Neural crest cell (in vitro differentiated cells): ENCODE data around the gene YIPF5. TPM values are rescaled to one million over a fixed set of nuclear protein-coding genes. Genes with fewer than 3 reads are reported as not detected.

Experiments
- DNase-seq: peaks from one replicate; pipeline ENCODE4 v3.0.0; 2021; ENCODE audit warnings: low read depth, mixed read lengths, low spot score
- H3K27ac Mint-ChIP-seq: one replicate; pipeline ENCODE4 v1.8.0; 2021; ENCODE audit warnings: mild to moderate bottlenecking, mixed read lengths; ENCODE audit not compliant: unreplicated experiment
- H3K27me3 Mint-ChIP-seq: 2 replicates; pipeline ENCODE4 v1.8.0; 2021; ENCODE audit warnings: low read depth, mild to moderate bottlenecking, mixed read lengths
- H3K36me3 Mint-ChIP-seq: 2 replicates; pipeline ENCODE4 v1.8.0; 2021; ENCODE audit warnings: low read depth, mild to moderate bottlenecking, mixed read lengths
- H3K4me1 Mint-ChIP-seq: 2 replicates; pipeline ENCODE4 v1.8.0; 2021; ENCODE audit warnings: mixed read lengths
- H3K4me3 Mint-ChIP-seq: one replicate; pipeline ENCODE4 v1.8.0; 2021; ENCODE audit warnings: mild to moderate bottlenecking, mixed read lengths
- H3K9me3 Mint-ChIP-seq: 2 replicates; pipeline ENCODE4 v1.8.0; 2021; ENCODE audit warnings: mixed read lengths
- total RNA-seq: library from RNA; stranded (reverse); gene quantifications from 2 replicates; pipeline ENCODE4 v1.2.1, GENCODE V29; 2021
- TF ChIP-seq, protein P1 (sequence below): fragments of 200-600 bp; sonication (generic); conservative IDR thresholded peaks from 2 replicates; pipeline ENCODE4 v1.5.0; 2021; ENCODE audit warnings: antibody characterized with exemption, mild to moderate bottlenecking

Gene YIPF5
- total RNA-seq, 1 donor from 2014 or later = 40.5 TPM

- TF ChIP-seq, protein P1, sequence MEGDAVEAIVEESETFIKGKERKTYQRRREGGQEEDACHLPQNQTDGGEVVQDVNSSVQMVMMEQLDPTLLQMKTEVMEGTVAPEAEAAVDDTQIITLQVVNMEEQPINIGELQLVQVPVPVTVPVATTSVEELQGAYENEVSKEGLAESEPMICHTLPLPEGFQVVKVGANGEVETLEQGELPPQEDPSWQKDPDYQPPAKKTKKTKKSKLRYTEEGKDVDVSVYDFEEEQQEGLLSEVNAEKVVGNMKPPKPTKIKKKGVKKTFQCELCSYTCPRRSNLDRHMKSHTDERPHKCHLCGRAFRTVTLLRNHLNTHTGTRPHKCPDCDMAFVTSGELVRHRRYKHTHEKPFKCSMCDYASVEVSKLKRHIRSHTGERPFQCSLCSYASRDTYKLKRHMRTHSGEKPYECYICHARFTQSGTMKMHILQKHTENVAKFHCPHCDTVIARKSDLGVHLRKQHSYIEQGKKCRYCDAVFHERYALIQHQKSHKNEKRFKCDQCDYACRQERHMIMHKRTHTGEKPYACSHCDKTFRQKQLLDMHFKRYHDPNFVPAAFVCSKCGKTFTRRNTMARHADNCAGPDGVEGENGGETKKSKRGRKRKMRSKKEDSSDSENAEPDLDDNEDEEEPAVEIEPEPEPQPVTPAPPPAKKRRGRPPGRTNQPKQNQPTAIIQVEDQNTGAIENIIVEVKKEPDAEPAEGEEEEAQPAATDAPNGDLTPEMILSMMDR = no peak
- Mint-ChIP-seq H3K27me3 (no peaks in the 10 kb centered on the region), H3K4me1 (no peaks in the 10 kb centered on the region), H3K9me3 (no peaks in the 10 kb centered on the region), H3K27ac (no peak overlapping the region), H3K4me3 (no peak overlapping the region), H3K36me3 (no peaks in the 10 kb centered on the region)
- no peak for DNase-seq
Measured at GRCh38 chr5:144134194-144134826, 36.1 kb downstream of the YIPF5 start.

- no peak overlapping the region for H3K4me3 Mint-ChIP-seq
- no peaks in the 10 kb centered on the region for H3K27me3 Mint-ChIP-seq
- TF ChIP-seq, protein P1 = no peak
- no peaks in the 10 kb centered on the region for H3K4me1 Mint-ChIP-seq
- no peaks in the 10 kb centered on the region for H3K9me3 Mint-ChIP-seq
- H3K27ac Mint-ChIP-seq = no peak overlapping the region
- H3K36me3 Mint-ChIP-seq = no peaks in the 10 kb centered on the region
- DNase-seq = no peak
Measured at GRCh38 chr5:144133050-144133633, 37.3 kb downstream of the YIPF5 start.

GRCh38 chr5:144131261-144131660, 39.2 kb downstream of the YIPF5 start:
- Mint-ChIP-seq H3K36me3 (no peaks in the 10 kb centered on the region), H3K27ac (no peak overlapping the region), H3K27me3 (no peaks in the 10 kb centered on the region), H3K9me3 (no peaks in the 10 kb centered on the region), H3K4me3 (no peak overlapping the region), H3K4me1 (no peaks in the 10 kb centered on the region)
- no peak for DNase-seq
- TF ChIP-seq, protein P1 = no peak

DNA sequence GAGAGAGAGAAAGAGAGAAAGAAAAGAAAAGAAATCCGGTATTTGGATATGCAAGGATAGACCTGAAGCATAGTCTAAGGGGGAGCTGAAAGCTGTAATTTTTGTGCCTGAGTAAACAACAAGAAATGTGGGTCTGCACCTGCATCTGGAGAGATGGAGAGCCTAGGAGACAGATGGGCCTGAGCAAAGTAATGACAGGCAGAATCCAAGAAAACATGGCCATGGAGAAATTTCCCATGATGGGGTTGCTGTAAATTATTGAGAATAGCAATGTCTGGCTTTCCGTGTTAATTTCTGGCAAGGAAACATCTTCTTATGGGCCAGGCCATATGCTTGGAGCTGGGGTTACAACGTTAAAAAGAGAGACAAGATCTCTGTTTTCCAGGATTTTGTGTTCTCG, 40.2 kb downstream of the YIPF5 start:
- no peak for DNase-seq
- no peak overlapping the region for H3K4me3 Mint-ChIP-seq
- TF ChIP-seq, protein P1 = no peak
- no peaks in the 10 kb centered on the region for H3K36me3 Mint-ChIP-seq
- no peaks in the 10 kb centered on the region for H3K4me1 Mint-ChIP-seq
- no peaks in the 10 kb centered on the region for H3K27me3 Mint-ChIP-seq
- no peaks in the 10 kb centered on the region for H3K9me3 Mint-ChIP-seq
- no peak overlapping the region for H3K27ac Mint-ChIP-seq

DNA sequence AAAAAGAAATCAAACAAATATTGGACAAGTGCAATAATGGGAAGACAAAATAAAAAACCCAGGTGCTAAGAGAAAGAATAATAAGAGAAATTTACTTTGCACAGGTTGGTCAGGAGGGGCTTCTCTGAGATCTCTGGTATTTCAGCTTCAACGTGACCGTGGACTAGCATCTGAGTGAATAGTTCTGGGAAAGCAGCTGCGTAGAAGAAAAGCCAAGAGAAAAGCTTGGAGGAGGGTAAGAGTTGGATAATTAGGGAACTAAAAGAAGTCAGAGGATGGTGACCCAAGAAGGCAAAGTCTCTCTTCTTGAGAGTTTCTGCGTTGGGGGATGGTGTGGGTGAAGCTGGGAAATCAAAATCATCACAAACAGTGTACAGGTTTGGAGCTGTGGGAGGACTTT, 41.6 kb downstream of the YIPF5 start:
- Mint-ChIP-seq H3K4me1 (no peaks in the 10 kb centered on the region), H3K9me3 (no peaks in the 10 kb centered on the region), H3K27ac (peak overlapping the region; percentile 28), H3K4me3 (no peak overlapping the region), H3K36me3 (no peaks in the 10 kb centered on the region), H3K27me3 (no peaks in the 10 kb centered on the region)
- TF ChIP-seq, protein P1 = no peak
- no peak for DNase-seq
